Measurements from ENCODE around the gene SORCS2.

- TF ChIP-seq POLR2AphosphoS5 (IDR thresholded peaks at IDR 0.05), result no peak
- no peak for TF ChIP-seq CTCF (IDR thresholded peaks at IDR 0.05)
- TF ChIP-seq EP300 (IDR thresholded peaks at IDR 0.05), result no peak
- no peak for TF ChIP-seq POLR2A (IDR thresholded peaks at IDR 0.05)
These were observed 511.8 kb downstream of the SORCS2 start for GRCh38 chr4:7704091-7704490.
